GM18951 (cell line): ENCODE results near the gene PGS1.
"Not testable (repeated sequence)": the region's sequence is repeated elsewhere in the genome, so short reads cannot be mapped to it uniquely, and the experiment has no call there.

Source experiments
- POLR2A ChIP-seq: IDR thresholded peaks from 4 replicates; pipeline ENCODE4 v1.6.1; 2011; ENCODE audit warnings: mild to moderate bottlenecking; ENCODE audit not compliant: insufficient read length, insufficient read depth; ENCODE audit errors: extremely low read depth
- in situ Hi-C: fragments of 300-500 bp; cut with MboI; formaldehyde crosslinking; loops from one replicate; pipeline ENCODE4 v1.12.0; 2022; ENCODE audit warnings: low sequenced_read_pairs, mixed read lengths, inconsistent platforms; ENCODE audit not compliant: unreplicated experiment

The PGS1 gene

DNA sequence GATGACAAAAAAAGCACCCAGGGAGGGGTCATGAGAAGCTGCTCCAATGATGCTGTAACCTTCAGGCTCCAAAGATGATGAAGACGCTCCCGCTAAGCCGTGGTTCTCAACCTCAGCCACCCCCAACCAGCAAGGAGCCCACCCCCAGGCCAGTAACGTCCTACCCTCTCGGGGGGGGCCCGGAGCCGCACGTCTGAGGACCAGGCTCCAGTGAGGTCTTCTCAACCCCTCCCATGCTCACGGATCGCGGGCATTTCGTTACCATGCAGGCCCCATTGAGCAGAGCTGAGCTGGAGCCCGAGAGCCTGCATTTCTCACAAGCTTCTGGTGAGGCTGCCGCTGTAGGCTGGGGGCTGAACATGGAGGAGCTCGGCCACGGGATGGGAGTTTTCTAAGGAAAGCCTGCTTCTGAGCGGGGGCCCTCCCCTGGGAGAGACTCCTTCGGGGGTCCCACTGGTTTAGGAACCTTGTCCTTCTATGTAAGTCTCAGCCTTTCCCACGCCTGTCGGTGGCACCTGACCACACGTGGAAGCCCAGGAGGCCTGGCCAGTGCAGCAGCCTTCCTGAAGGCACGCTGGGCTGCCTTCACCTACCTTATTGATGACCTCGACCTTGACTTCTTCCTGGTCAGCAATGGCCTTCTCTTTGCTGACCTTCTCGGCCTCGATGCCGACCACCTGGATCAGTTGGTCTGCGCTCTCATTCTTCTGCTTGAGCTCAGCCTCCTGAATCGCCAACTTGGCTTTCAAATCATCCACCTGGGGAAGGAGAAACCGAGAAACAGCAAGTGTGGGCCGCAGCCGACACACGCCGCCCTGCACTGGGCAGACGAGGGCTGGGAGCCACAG is 82.7 kb downstream of the PGS1 start:
- no peak for TF ChIP-seq POLR2A
- in situ Hi-C loops = no loop called here

GRCh38 chr17:78461799-78462053 is 83.3 kb downstream of the PGS1 start:
- no peak for TF ChIP-seq POLR2A
- in situ Hi-C loops = no loop called here

GRCh38 chr17:78462148-78462547 is 83.7 kb downstream of the PGS1 start:
- in situ Hi-C loops = no loop called here
- no peak for TF ChIP-seq POLR2A

- in situ Hi-C loops = not testable (repeated sequence)
These were observed 87.8 kb downstream of the PGS1 start for GRCh38 chr17:78466109-78466785.

GRCh38 chr17:78466786-78467715 is 88.6 kb downstream of the PGS1 start:
- TF ChIP-seq POLR2A = no peak
- in situ Hi-C loops = no loop called here

DNA sequence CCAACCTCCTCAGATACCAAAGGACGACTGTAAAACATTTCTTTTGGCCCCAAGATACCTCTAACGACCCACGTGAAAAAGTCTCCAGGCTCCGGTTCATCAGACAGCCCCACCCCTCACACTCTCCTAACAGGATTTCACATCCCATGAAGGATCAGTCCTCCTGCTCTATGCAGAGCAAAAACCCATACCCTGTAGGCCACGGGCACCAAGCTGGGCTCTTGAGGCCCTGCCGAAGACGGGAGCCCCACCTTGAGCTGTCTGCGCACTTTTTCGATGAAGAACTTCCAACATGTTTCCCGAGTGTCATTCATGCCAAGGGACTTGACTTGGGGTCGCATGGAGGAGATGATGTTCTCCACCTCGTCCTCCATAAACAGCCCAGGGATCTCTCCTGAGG is 89.9 kb downstream of the PGS1 start:
- in situ Hi-C loops = no loop called here
- no peak for TF ChIP-seq POLR2A

DNA sequence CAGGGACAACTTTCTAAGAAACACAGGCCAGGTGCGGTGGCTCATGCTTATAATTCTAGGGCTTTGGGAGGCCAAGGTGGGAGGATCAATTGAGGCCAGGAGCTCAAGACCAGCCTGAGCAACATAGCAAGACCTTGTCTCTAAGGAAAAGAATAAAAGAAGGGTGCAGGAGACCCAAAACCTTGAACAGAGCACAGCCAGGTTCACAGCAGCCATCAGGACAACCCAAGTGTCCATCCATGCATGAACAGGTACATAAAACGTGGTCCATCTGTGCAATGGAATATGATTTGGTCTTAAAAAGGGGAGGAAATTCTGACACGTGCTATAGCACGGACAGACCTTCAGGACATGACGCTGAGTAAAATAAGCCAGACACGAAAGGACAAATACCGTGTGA is 91.0 kb downstream of the PGS1 start:
- TF ChIP-seq POLR2A = no peak
- in situ Hi-C loops = no loop called here

- in situ Hi-C loops = no loop called here
- TF ChIP-seq POLR2A = no peak
These were observed 93.2 kb downstream of the PGS1 start for GRCh38 chr17:78471635-78472034.

GRCh38 chr17:78472035-78472905 is 93.8 kb downstream of the PGS1 start:
- TF ChIP-seq POLR2A = no peak
- in situ Hi-C loops = no loop called here

GRCh38 chr17:78473951-78474613 is 95.6 kb downstream of the PGS1 start:
- in situ Hi-C loops = no loop called here
- TF ChIP-seq POLR2A = no peak
